K562 (cell line): ENCODE results near the gene ZSCAN2. TPM values are rescaled to one million over a fixed set of nuclear protein-coding genes. Genes with fewer than 3 reads are reported as not detected.

ENCODE experiments used
- FOXJ2 ChIP-seq: fragments of 200-800 bp; sonication (Bioruptor generic); IDR thresholded peaks from 2 replicates; pipeline ENCODE4 v1.6.1; 2016; ENCODE audit warnings: missing genetic modification characterization, missing compliant biosample characterization
- GATA2 ChIP-seq: sonication (generic); formaldehyde crosslinking; IDR thresholded peaks from 2 replicates; pipeline ENCODE4 v1.4.0; 2020; ENCODE audit warnings: mild to moderate bottlenecking, missing genetic modification reagents
- IFI16 ChIP-seq: fragments of 250-450 bp; sonication (Bioruptor Pico); IDR thresholded peaks from 2 replicates; pipeline ENCODE4 v2.1.2; 2022; ENCODE audit warnings: mild to moderate bottlenecking, inconsistent platforms
- MBD2 ChIP-seq: sonication (generic); IDR thresholded peaks from 2 replicates; pipeline ENCODE4 v1.6.1; 2016; ENCODE audit warnings: low read depth, borderline replicate concordance
- MCM3 ChIP-seq: fragments of 450-650 bp; IDR thresholded peaks from 2 replicates; pipeline ENCODE4 v1.6.1; 2016
- MEIS2 ChIP-seq: fragments of 450-650 bp; IDR thresholded peaks from 2 replicates; pipeline ENCODE4 v1.6.1; 2014; ENCODE audit warnings: mild to moderate bottlenecking; ENCODE audit not compliant: partially characterized antibody
- MNT ChIP-seq, 2 experiments: fragments of 450-650 bp; conservative IDR thresholded peaks; 2 replicates each; pipeline ENCODE4 v1.6.1; 2017; ENCODE audit warnings: mild to moderate bottlenecking in 2 of 2, moderate library complexity in 2 of 2
- NR0B1 ChIP-seq: fragments of 450-650 bp; IDR thresholded peaks from one replicate; pipeline ENCODE4 v1.6.1; 2018; ENCODE audit warnings: mild to moderate bottlenecking, moderate library complexity; ENCODE audit not compliant: partially characterized antibody
- PTBP1 ChIP-seq: fragments of 200-400 bp; formaldehyde crosslinking; IDR thresholded peaks from 2 replicates; pipeline ENCODE4 v1.6.1; 2017; ENCODE audit warnings: low read depth, low read length
- REST ChIP-seq, 2 experiments: fragments of 450-650 bp; formaldehyde crosslinking in 1 of 2; IDR thresholded peaks; 2 replicates each; pipeline versions ENCODE4 v1.4.0 to v1.6.1; 2014 to 2020; ENCODE audit warnings: mild to moderate bottlenecking in 2 of 2, borderline replicate concordance in 1 of 2, low read depth in 1 of 2
- SMC3 ChIP-seq: conservative IDR thresholded peaks from 2 replicates; pipeline ENCODE4 v1.6.1; 2011; ENCODE audit warnings: low read depth, low read length, improper control_type of control experiment; ENCODE audit not compliant: insufficient read depth
- ZFP30 ChIP-seq: fragments of 250-450 bp; sonication (Bioruptor Pico); IDR thresholded peaks from 2 replicates; pipeline ENCODE4 v1.8.0; 2022; ENCODE audit warnings: moderate library complexity, mild to moderate bottlenecking, inconsistent platforms, borderline replicate concordance
- ZNF592 ChIP-seq: fragments of 450-650 bp; IDR thresholded peaks from 2 replicates; pipeline ENCODE4 v1.6.1; 2017; ENCODE audit warnings: antibody characterized with exemption, mild to moderate bottlenecking
- polyA plus RNA-seq, 8 experiments: library from polyadenylated mRNA; depleted of rRNA in 4 of 8; stranded (reverse) in 5 of 8; unstranded in 3 of 8; fragments of >200 nt; fragmentation: Nextera tagmentation in 2 of 8; fragmentation: Illumina TruSeq in 1 of 8; extraction: Ambion mirVana in 2 of 8; extraction: Trizol in 1 of 8; gene quantifications; 2 replicates each; pipeline versions ENCODE4 v1.2.1 to v1.2.3, GENCODE V29; 2011 to 2014; ENCODE audit warnings: inconsistent platforms in 1 of 8, missing spikeins in 1 of 8
- total RNA-seq, 7 experiments: library from RNA; depleted of rRNA in 6 of 7; stranded (reverse); fragments of >200 nt in 6 of 7; fragmentation: Illumina TruSeq in 2 of 7; extraction: Trizol in 2 of 7; gene quantifications; 2 replicates each; pipeline versions ENCODE4 v1.2.1 to v1.2.3, GENCODE V29; 2011 to 2021; ENCODE audit warnings: low replicate concordance in 1 of 7

ZSCAN2 gene
- total and polyA plus RNA-seq, 9 of the 15 experiments (the other 6 are each of a cell fraction or from before 2014, with no cell fraction given): 1.7 to 14.2 (median 6.6) TPM

- TF ChIP-seq PTBP1 (no peak), REST (IDR thresholded peaks at IDR 0.05; ENCODE audit: borderline replicate concordance) (peak; percentile 62; the same call in 1 of the 2 replicates), REST (CRISPR knock-in tag; IDR thresholded peaks at IDR 0.05; ENCODE audit: low read depth) (no peak), ZFP30 (no peak), GATA2 (CRISPR knock-in tag) (no peak), FOXJ2 (tag) (no peak), SMC3 (peak; percentile 36), MBD2 (no peak), ZNF592 (0 out of 2 replicates have a peak, but pooled peaks have one; percentile 31), MCM3 (no peak), MEIS2 (no peak), MNT (conservative IDR thresholded peaks at IDR 0.05) (peak in 1 of 2 experiments; percentile 33; a peak in 1 of 4 replicates), NR0B1 (no peak), IFI16 (CRISPR knock-in tag) (no peak)
These were observed 37.3 kb downstream of the ZSCAN2 start (continued) for GRCh38 chr15:84638103-84638502.
